ENCODE measurements around the gene SCN4A. TPM values are rescaled to one million over a fixed set of nuclear protein-coding genes. Genes with fewer than 3 reads are reported as not detected.
"Not testable (repeated sequence)": the region's sequence is repeated elsewhere in the genome, so short reads cannot be mapped to it uniquely, and the experiment has no call there.

SCN4A gene
- total and polyA plus RNA-seq, 4 experiments from 2014 or later: 0.17 to 0.30 TPM; not detected in 2

DNA sequence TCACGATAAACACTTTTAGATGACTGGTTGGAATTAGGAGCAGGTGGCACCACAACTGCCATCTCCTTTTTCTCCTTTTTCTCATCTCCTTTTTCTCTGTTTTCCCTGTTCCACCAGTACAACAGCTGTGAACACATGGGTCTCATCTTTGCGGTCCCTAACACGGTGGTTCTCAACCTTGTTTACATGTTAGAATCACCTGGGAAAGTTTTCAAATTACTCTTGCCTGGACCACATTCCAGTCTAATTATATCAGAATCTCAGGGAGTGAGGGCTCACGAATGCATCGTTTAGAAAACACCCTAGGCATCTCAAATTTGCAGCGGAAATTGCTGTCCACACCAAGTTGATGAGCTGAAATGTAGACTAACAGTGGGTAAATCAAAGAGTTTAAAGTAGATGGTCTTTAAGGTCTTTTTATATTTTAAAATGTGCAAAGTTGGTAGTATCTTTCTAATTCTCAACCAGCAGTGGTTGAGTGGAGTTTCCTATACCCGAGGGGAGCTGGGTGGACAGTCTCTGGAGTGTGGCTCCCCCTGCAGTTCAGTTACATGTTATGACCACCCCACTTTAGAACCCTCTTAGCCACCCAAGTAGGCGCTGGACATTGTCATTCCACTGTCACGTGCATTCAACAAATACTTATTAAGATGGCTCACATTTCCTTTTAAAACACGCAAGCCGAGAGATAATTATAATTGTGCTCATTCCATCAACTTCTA is 80.2 kb downstream of the SCN4A start:
- H3K27me3 ChIP-seq (ENCODE audit: insufficient read depth, low read length); H3K4me1 ChIP-seq (ENCODE audit: insufficient read depth, low read length); intact Hi-C loops (cut with micrococcal nuclease); H3K27ac Mint-ChIP-seq; H3K36me3 Mint-ChIP-seq; H3K27ac ChIP-seq (ENCODE audit: low read depth, low read length); POLR2A ChIA-PET (ENCODE audit: partially characterized antibody); H3K4me3 Mint-ChIP-seq; H3K27me3 Mint-ChIP-seq; H3K36me3 ChIP-seq (ENCODE audit: insufficient read depth, low read length); H3K4me3 ChIP-seq (ENCODE audit: low read length in 2 of 2); DNase-seq; CTCF ChIA-PET (ENCODE audit: partially characterized antibody); H3K9me3 Mint-ChIP-seq; H3K9me3 ChIP-seq (ENCODE audit: control insufficient read depth in 1 of 2, low read length in 2 of 2); H3K4me1 Mint-ChIP-seq: not testable (repeated sequence)

DNA sequence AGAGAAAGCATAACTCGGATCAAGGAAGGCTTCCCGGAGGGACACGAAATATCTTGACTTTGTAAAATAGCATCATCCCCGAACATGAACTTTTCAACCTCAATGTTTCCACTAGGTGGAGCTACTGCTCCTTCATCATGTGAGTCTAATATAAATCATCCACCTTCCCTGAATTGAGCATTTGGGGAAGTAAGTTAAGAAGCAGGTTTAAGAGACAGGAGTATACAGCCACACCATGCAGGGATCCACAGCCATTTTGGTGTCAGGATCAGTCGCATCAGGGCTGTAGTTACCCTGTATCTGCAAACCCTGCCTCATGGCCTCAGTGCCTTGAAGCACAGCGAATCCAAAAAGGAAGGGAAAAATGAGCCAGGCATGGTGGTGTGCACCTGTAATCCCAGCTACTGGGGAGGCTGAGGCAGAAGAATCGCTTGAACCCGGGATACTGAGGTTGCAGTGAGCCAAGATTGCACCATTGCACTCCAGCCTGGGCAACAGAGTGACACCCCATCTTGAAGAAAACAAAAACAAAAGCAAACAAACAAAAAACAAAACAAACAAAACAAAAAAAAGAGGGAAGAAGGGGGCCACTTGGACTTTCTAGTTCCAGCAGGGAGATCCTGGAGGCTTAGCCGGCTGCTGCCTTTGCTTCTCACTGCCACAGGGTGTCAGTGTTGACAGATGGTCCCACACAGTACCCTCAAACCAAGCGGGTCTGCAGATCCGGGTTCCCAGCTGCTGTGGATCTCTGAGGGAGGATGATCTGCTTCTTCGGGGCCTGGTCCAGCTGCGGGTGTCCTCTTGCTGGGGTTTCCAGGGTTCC is 83.5 kb downstream of the SCN4A start:
- H3K4me1 ChIP-seq (ENCODE audit: insufficient read depth, low read length); H3K27me3 Mint-ChIP-seq; H3K36me3 ChIP-seq (ENCODE audit: insufficient read depth, low read length); H3K36me3 Mint-ChIP-seq; H3K9me3 Mint-ChIP-seq; H3K4me3 ChIP-seq (ENCODE audit: low read length in 2 of 2); H3K27ac Mint-ChIP-seq; H3K27me3 ChIP-seq (ENCODE audit: insufficient read depth, low read length); H3K9me3 ChIP-seq (ENCODE audit: control insufficient read depth in 1 of 2, low read length in 2 of 2); POLR2A ChIA-PET (ENCODE audit: partially characterized antibody); H3K4me1 Mint-ChIP-seq; intact Hi-C loops (cut with micrococcal nuclease); H3K27ac ChIP-seq (ENCODE audit: low read depth, low read length): not testable (repeated sequence)
- H3K4me3 Mint-ChIP-seq: peak overlapping the region in 2 of 8 donors; percentile 17 to 53
- peak in 4 of 5 donors; percentile 26 to 44 (median 36) for DNase-seq
- CTCF ChIA-PET (ENCODE audit: partially characterized antibody): interaction anchor here (0.7 to 3.4 kb wide), 17 partner anchors 8 to 382 kb away, joined by 3 to 23 read pairs (median 3); partner anchors contain the start of genes CD79B, GH1, GH2 and ICAM2

Other genes starting within 250 kb of the SCN4A start
- gene STRADA, start 231.1 kb downstream of the SCN4A start, total RNA-seq: 10 to 100 TPM; 55.6 to 58.3 TPM
- gene STRADA, start 231.1 kb downstream of the SCN4A start, polyA plus RNA-seq: 10 to 100 TPM; 20.0 to 21.3 TPM
- gene CCDC47, start 199.3 kb downstream of the SCN4A start, total RNA-seq: 10 to 100 TPM; 36.7 to 39.0 TPM
- gene CCDC47, start 199.3 kb downstream of the SCN4A start, polyA plus RNA-seq: 10 to 100 TPM; 31.3 to 46.9 TPM
- gene DDX42, start 198.7 kb downstream of the SCN4A start, total RNA-seq: 100 to 1,000 TPM; 174 to 183 TPM
- gene DDX42, start 198.7 kb downstream of the SCN4A start, polyA plus RNA-seq: 10 to 100 TPM in 1 of 2 donors, 1 to 10 TPM in 1; 6.9 to 18.4 TPM
- gene PSMC5, start 145.5 kb downstream of the SCN4A start, total RNA-seq: 100 to 1,000 TPM; 121 TPM
- 100 to 1,000 TPM; 188 to 227 TPM for gene PSMC5, start 145.5 kb downstream of the SCN4A start, polyA plus RNA-seq
- 10 to 100 TPM; 62.1 to 62.2 TPM for gene FTSJ3, start 145.3 kb downstream of the SCN4A start, total RNA-seq
- gene FTSJ3, start 145.3 kb downstream of the SCN4A start, polyA plus RNA-seq: 10 to 100 TPM; 12.3 to 40.8 TPM
- 100 to 1,000 TPM; 113 to 114 TPM for gene SMARCD2, start 130.2 kb downstream of the SCN4A start, total RNA-seq
- gene SMARCD2, start 130.2 kb downstream of the SCN4A start, polyA plus RNA-seq: 100 to 1,000 TPM in 1 of 2 donors, 10 to 100 TPM in 1; 80.4 to 125 TPM
- gene CSH2, start 99.2 kb downstream of the SCN4A start, total RNA-seq: not detected
- gene CSH2, start 99.2 kb downstream of the SCN4A start, polyA plus RNA-seq: not detected
- not detected for gene GH2, start 91.0 kb downstream of the SCN4A start, total RNA-seq
- not detected for gene GH2, start 91.0 kb downstream of the SCN4A start, polyA plus RNA-seq
- gene CSH1, start 76.3 kb downstream of the SCN4A start, total RNA-seq: not detected
- gene CSH1, start 76.3 kb downstream of the SCN4A start, polyA plus RNA-seq: not detected
- gene CSHL1, start 61.7 kb downstream of the SCN4A start, total RNA-seq: not detected
- gene CSHL1, start 61.7 kb downstream of the SCN4A start, polyA plus RNA-seq: not detected
- gene GH1, start 54.1 kb downstream of the SCN4A start, total RNA-seq: not detected
- not detected for gene GH1, start 54.1 kb downstream of the SCN4A start, polyA plus RNA-seq
- gene CD79B, start 40.6 kb downstream of the SCN4A start, total RNA-seq: 10 to 100 TPM; 16.4 to 17.2 TPM
- gene CD79B, start 40.6 kb downstream of the SCN4A start, polyA plus RNA-seq: 10 to 100 TPM; 54.4 to 57.2 TPM
- 1 to 10 TPM in 1 of 2 experiments, under 1 TPM in 1; 0.19 to 1.0 TPM for gene PRR29, start 25.4 kb upstream of the SCN4A start, total RNA-seq
- 1 to 10 TPM; 5.6 to 6.0 TPM for gene PRR29, start 25.4 kb upstream of the SCN4A start, polyA plus RNA-seq
- gene ICAM2, start 47.7 kb upstream of the SCN4A start, total RNA-seq: 100 to 1,000 TPM; 150 to 158 TPM
- gene ICAM2, start 47.7 kb upstream of the SCN4A start, polyA plus RNA-seq: 100 to 1,000 TPM; 411 to 591 TPM
- gene ERN1, start 157.2 kb upstream of the SCN4A start, total RNA-seq: 100 to 1,000 TPM; 163 to 172 TPM
- 100 to 1,000 TPM in 1 of 2 donors, 10 to 100 TPM in 1; 47.9 to 124 TPM for gene ERN1, start 157.2 kb upstream of the SCN4A start, polyA plus RNA-seq

Data from CD4-positive, alpha-beta memory T cell (primary cell).